ENCODE data around the gene CD8B.
A peak's percentile ranks its signal among the peaks of the same experiment; 100 is the strongest.
"Not testable (repeated sequence)": the region's sequence is repeated elsewhere in the genome, so short reads cannot be mapped to it uniquely, and the experiment has no call there.

The CD8B gene

DNA sequence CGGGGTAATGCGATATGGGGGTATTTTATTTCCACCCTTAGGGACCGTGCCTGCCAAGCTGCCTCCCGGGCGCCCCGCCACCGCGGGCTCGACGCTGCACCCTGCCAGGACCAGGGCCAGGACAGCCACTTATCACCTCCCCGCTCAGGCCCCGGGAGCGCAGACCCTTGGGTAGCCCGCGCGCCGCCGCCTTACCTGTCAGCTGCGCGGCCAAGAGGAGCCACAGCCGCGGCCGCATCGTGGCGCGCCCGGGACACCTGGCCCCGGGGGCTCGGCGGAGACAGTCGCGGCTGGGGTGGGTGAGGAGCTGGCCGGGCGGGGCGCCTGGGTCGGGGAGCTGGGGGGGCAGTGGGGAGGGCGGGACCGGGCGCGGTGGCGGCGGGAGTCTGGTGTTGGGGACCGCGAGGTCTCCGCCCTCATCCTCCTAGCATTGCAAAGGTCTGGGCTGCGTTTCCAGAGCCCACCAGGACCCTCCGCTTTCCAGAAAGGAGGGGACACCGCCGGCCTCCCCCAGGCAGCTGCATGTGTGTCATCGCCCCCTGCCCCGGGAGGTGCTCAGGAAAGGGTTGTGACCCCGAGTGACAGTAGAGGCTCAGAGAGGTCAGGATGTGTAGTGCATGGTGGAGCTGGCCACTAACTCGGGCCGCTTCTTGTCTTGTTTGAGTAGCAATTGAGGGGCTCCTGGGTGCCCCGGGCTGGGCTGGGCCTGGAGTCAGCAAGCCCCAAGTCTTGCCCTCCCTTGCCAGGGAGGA is at the start of gene CD8B:
CD8B (minus strand) TSS at position 259 of the 752 bp plus-strand sequence; CDS start at position 238, 21 bp downstream.
- not testable (repeated sequence) for DNase-seq

DNA sequence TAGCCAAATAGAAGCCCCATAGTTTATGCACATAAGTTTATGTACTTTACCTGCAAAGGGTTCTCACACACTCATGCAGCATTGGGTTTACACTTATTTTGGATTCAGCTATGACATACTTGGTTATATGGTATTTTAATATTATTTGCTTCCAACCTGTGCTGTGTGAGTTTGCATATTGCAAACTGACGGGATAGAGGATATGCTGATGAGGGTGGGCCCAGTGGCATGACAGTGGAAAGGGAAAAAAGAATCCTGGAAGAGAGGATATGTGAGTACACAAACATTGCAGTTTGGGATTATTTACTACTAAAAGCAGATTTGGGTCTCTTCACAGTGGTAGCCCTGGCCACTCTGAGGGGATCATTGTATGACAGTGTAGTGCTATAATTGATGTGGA is 44.2 kb upstream of the CD8B start:
- not testable (repeated sequence) for DNase-seq

DNA sequence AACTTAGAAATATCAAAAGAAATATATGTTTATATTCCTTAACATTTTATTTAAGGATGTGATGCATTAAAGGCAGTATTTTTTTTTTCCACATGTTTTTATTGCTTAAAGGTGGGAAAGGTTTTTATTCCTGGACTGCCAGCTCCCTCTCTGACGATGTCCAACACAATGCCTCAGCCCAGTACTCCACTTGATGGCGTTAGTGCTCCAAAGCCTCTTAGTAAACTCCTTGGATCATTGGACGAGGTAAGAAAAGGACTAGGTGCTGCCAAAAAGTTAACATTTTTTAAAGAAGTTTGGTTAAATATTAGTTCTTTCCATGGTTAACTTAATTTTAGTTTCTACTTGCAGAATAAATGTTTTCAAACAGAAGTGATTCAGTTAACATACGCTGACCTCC is 39.0 kb upstream of the CD8B start:
- not testable (repeated sequence) for DNase-seq

DNA sequence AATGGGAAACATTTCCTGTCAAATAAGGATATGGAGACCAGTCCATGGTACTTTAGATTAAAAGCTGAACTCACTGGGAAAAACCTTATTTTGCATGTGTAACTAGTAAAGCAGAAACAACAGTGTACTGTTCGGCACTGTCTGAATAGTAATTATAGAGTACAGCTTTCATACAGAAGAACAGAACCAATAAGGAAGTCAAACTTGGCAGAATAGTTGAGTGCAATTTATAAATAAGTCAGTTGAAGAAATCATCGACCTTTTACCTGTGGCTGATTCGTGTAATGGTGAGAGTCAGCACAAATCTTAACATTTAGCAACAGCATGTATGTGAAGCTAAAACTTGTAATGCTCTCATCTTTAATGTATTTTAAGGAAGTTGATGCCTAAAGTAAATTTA is 24.3 kb upstream of the CD8B start:
- not testable (repeated sequence) for DNase-seq

DNA sequence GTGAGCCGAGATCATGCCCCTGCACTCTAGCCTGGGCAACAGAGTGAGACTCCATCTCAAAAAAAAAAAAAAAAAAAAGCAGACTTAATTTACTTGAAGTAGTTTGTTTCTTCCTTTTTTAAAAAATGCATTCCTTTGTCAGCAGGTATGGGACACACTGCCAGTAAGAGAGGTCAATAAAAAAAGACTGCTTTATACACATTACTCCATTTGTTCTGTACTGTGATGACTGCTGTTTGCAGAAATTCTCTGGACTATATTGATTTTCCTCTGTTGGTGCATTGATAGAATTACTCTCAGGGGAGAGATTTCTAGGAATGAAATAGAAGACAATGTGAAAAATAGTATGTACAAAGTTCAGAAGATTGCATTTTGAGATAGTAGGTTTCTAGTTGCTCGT is 21.2 kb upstream of the CD8B start:
- DNase-seq = not testable (repeated sequence)

DNA sequence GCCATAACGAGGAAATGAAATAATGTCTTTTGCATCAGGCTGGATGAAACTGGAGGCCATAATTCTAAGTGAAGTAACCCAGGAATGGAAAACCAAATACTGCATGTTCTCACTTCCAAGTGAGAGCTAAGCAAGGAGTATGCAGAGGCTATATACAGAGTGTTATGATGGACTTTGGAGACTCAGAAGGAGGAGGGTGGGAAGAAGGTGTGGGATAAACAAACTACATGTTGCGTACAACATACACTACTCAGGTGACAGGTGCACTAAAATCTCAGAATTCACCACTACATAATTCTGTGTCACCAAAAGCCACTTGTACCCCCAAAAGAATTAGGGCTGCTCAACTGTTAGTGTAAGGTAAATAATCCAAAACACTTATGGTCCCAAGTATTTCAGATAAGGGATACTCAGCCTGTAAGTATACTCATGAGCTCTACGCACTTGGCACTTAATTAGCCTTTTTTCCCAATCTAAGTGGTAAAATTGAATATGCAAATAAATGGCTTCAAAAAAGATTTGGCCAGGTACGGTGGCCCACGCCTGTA is 20.5 kb upstream of the CD8B start:
- DNase-seq = not testable (repeated sequence)

DNA sequence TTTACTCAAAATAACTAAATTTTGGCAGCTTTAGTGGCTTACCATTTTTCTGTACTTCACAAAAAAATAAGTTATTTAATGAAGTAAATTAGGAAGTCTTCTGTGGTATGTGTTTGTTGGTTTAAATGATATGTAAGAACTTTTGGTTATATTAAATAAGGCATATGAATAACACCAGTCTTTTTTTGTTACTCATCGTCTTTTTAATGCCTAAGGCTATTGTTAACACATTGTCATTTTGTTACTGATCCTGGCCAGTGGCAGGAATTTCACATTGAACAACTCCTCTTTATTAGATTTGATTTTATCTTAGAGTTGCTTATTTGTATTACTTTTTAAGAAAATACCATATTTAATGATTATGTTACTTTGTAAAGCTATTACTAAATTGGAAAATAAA is 17.3 kb upstream of the CD8B start:
- not testable (repeated sequence) for DNase-seq

DNA sequence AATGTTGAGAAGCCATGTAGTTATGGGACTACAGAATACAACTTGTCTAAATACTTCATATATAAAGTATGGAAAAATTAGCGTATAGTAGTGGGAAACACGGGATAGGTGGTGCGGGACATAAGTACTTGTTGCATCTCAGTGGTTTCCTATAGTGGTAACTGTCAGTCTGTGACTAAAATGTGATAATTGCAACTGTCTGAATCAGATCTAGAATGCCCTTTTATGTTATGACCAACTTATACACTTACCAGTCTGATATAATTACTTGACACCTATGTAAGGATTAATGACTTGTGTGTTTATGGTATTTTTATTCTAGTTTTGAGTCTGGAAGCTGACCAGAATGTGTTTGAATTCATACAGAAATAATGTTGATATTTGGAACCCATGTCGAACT is 9.3 kb upstream of the CD8B start:
- DNase-seq = not testable (repeated sequence)

DNA sequence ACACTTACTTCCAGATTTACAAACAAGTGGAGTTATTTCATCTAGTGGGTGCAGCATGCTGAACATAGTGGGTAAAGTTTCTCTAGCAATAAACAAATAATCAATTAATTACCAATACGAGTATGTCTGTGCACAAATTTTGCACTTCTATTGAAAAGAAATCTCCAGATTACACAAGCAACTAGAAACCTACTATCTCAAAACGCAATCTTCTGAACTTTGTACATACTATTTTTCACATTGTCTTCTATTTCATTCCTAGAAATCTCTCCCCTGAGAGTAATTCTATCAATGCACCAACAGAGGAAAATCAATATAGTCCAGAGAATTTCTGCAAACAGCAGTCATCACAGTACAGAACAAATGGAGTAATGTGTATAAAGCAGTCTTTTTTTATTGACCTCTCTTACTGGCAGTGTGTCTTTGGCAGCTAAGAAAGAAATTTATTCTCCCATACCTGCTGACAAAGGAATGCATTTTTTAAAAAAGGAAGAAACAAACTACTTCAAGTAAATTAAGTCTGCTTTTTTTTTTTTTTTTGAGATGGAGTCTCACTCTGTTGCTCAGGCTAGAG is 7.3 kb upstream of the CD8B start:
- not testable (repeated sequence) for DNase-seq

DNA sequence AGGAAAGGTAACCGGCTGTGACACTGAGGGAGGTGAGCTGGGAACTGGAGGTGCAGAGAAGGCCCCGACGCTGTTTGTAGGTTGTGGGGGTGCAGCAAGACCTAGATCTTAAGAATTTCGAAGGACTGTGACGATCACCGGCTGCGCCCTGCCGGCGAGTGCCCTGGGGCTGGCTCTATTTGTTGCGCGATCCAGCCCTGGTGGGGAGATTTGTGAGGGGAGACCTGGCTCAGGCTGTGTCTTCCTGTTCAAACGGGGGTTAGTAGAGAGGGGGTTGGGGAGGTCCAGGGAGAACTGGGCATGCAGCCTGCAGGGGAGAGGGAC is 656 bp upstream of the CD8B start:
- DNase-seq = not testable (repeated sequence)

DNA sequence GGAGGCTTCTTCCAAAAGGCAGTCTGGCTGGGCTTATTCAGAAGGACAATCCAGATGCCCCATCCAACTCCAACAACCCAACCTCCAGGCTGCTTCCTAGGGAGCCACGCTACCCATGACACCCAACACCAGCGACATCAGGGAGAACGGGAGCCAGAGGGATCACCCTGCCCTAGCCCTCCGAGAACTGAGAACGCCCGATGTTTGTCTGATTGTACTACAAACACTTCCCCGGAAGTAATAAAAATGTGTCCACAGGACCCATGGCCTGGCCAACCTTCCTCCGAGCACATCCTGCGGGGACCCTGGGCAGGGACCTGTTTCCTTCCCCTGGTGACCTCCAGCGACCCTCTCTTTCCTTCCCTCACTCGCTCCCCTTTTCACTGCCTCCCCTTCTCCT is 511 bp downstream of the CD8B start:
- not testable (repeated sequence) for DNase-seq

DNA sequence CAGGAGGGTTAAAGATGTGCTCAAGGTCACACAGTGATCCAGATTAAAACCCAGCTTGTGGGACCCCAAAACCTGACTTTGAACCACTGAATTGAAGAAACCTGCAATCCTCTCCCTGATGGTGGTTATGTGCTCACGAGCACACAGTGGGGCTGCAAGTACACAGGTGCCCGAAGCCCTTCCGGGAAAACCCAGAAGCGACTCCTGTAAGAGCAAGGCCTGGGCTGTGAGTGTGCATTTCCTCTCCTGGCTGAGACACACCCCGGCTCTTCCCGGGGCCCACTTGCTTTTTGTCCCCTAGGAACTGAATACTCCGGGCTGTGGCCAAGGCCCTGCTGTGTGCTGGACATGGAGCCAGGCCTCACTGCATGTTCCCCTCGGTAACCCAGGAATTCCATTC is 1.1 kb downstream of the CD8B start:
- DNase-seq = not testable (repeated sequence)

DNA sequence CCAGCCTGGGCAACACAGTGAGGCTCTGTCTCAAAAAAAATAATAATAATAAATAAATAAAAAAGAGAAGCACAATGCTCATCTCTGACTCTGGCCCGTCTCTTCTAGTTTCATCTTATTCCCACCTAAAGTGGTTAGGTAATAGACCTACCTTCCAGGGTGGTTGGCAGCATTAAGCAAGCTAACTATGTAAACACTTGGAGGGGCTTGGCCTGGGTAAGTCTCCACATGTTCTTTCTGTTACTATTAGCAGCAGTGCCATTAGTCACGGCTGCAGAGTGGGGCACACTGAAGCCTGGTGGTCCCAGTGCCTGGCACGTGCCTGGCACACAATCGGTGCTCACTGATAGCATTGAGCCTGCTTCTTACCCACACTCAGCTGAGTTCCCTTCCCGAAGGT is 4.0 kb downstream of the CD8B start:
- DNase-seq = not testable (repeated sequence)

DNA sequence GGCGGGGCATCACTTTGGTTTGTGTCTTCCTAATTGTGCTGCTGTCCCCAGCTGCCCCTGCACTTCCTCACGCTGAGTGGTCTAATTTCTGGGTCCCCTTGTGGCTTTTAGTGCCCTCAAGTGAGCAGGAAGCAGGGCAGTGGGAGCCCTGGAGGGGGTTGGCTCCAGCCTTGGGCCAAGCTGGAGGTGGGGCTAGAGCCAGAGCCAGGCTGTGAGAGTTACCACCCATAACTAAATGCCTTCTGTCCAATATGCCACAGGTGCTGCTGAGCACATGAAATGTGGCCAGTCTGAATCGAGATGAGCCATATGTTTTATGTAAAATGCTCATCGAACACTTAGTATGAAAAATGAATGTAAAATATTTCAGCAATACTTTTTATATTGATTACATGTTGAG is 5.2 kb downstream of the CD8B start:
- DNase-seq = not testable (repeated sequence)

DNA sequence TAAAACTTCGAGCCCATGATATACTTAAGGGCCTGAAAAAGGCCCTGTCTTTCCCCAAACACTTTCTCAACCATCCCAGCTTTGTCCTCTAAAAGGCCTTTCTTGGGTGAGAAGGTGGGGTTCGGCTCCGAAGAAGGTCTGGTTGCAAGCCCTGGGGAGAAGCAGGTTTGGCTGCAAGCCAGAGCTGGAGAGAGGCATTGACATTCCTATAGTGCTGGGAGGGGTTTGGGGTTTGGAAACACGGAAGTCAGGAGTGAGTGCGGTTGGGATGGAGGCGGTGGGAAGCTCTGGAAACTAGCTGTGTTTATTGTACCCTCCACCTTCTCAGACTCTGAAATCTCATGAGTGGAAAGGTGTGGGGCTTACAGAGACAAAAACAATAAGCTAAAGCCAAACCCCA is 5.7 kb downstream of the CD8B start:
- not testable (repeated sequence) for DNase-seq

DNA sequence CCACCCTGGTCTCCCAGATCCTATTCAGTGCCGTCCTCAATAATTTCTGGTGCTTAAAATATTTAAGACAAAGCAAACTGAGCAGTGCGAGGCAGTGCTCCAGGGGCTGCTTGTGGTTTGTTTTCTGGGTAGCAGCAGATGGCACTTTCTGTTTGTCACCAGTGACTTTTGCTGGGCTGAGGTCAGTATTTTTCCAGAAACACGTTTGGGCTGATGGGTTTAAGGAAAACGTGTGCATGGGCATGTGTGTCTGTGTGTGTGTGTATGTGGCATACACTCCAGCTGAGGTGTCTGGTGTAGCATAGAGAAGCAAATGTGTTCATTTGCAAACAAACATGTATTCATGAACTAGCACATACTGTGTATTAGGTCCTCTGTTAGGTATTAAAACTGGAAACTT is 10.1 kb downstream of the CD8B start:
- DNase-seq = not testable (repeated sequence)

DNA sequence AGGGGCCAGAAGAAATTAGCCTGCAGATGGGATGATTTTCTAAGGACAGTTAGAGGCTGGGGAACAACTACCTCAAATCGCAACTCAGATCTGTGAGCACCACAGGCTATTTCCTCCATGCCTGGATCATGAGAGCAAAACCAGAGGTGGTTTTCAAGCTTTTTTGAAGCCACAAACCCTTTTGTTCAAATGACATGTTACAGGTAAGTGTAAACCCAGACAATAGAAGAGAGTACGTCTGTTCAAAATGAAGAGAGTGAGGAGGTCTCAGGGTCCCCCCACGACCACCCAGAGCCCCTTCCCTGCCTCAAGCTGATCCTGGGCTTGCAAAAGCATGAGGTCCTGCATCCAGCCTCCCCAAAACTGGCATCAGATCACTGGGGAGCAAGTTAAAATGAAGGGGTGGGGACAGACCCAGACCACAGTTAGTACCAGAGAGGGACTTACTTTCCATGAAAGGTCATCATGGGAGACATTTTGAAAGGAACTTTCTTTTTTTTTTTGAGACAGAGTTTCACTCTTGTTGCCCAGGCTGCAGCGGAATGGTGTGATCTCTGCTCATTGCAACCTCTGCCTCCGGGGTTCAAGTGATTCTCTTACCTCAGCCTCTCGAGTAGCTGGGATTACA is 19.0 kb downstream of the CD8B start:
- DNase-seq = not testable (repeated sequence)

DNA sequence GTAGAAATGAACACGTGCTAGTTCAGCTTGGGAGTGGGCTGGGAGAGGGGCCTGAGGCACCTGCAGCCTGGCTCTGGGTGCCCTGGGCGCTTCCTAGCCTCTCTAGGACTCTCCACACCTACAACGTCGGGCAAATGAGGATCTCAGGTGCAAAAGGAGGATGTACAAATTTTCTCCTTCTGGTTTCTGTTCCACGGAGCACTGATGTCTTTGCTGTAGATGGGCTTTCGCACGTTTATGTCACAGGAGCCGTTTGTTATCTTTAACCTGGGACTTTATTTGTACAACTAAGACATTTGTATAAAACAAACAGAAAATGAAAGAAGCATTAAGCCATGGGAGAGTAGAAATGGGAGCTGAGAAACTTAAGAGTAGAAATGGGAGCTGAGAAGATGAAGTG is 20.4 kb downstream of the CD8B start:
- DNase-seq = not testable (repeated sequence)

DNA sequence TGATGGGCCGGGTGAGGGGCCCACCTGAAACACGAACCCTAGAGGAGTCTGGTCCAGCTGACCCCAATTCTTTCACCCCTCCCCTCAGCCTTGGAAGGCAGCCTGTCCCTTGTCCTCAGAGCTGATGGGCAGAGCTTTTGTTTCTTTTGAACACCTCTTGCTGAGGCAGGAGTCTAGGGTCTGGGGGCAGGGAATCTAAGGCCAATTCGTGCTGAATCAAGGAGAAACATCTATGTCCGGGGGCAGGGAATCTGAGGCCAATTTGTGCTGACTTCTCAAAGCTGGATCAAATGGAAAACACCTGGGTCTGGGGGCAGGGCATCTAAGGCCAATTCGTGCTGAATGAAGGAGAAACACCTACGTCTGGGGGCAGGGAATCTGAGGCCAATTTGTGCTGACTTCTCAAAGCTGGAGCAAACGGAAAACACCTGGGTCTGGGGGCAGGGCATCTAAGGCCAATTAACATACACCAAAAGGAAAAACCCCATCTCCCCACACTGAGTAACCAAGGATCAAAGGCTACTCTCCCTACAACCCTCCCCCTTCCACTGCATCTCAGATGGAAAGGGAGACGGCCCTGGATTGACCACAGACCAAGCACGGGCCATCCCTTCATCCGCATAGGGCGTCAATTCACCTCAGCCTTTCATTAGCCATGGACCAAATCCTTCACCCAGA is 21.7 kb downstream of the CD8B start:
- not testable (repeated sequence) for DNase-seq

DNA sequence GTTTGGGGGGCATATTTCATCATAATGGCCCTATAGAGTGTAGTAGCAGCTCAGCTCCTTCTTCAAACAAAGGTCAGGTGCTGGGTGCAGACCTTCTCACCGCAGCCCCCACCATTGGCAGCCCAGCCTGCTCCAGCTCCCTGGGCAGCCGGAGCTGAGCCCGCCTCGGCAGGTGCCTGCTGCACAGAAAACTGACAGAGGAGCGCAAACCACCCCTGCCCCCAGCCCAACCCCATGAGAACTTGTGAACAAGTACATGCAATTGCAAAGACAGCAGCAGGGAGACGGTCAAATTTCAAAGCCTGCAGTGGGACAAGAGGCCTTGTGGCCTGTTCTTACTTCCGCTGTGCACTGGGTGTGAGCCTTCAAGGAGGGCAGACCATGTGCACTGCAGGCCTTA is 22.2 kb downstream of the CD8B start:
- not testable (repeated sequence) for DNase-seq

DNA sequence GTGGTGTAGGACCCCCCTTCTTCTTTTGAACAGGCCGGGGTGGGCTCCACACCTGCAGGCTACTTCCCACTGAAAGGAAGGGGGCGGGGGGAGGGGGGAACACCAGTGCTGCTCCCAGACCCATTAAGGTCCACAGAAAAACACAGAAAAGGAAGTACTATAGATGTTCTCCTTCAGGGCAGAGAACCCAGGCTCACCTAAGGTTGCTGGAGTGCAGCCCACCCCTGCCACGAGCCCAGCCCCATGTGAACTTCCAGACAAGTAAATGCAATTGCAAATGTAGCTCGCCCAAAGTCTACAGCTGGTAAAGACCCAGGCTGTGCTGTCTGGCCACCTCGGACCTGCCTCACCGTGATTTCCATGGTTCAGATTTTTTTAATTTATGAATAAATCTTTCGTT is 24.0 kb downstream of the CD8B start:
- not testable (repeated sequence) for DNase-seq

DNA sequence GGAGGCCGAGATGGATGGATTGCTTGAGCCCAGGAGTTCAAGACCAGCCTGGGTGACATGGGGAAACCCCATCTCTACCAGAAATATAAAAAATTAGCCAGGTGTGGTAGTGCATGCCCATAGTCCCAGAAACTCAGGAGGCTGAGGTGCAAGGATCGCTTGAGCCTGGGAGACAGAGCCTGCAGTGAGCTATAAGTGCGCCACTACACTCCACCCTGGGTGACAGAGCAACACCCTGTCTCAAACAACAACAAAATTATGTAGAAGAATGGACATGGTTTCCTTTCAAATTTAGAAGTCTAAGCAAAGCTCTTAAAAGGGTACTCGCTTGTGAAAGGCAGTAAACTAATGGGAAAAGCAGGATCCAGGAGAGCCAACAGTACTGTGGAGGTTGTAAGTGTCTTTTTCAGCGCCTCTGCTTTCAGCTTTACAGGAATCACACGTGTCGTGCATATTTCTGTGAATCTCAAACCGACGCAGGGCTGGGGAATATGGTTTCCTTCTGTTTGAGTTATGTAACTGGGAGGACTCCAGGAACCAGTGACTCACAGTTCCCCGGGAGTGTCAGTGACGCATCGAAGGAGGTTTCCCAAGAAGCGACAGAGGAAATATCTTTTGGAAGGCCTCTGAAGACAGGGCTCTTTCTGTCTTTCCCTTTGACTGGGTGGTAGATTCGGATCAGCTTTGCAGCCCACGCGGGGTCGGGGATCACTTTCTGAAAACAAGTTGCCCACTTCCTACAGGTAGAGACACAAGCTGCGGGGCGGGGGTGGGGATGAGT is 24.6 kb downstream of the CD8B start:
- peak; percentile 82 for DNase-seq

DNA sequence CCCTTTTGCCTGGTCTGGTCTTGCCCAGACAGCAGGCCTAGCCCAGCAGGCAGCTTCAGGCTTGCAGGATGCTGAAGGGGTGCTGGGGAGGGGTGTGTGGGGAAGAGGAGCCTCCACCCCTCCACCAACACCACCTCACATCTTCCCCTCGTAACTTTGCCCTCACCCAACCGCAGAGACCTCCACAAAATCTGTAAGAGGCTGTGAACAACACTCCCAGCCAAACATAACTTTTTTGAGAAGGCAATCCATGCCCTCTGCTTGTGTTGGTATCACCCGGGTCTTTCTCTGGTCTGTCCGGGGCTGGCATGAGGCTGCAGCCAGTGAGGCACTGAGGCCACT is 26.2 kb downstream of the CD8B start:
- DNase-seq = not testable (repeated sequence)
